ENCODE measurements around the gene ZNF536. TPM values are rescaled to one million over a fixed set of nuclear protein-coding genes. Genes with fewer than 3 reads are reported as not detected.

Gene ZNF536
- total and polyA plus RNA-seq, 2 donors (not counting 3 experiments of a cell fraction or from before 2014, with no cell fraction given) = not detected

- FAIRE-seq (no peak), DNase-seq (ENCODE audit: low read depth, low spot score) (no peak)
- Histone ChIP-seq H3K9ac (replicated peaks; ENCODE audit: extremely low read depth, insufficient read depth, low read length) (no peak overlapping the region), H4K20me1 (replicated peaks; ENCODE audit: control insufficient read depth, extremely low read depth, insufficient read depth, low read length) (no peaks in the 10 kb centered on the region), H3K4me3 (replicated peaks in 1 of 3; ENCODE audit: insufficient read depth in 1 of 3, low read depth in 1 of 3, low read length in 3 of 3) (no peak overlapping the region), H3K36me3 (ENCODE audit: control insufficient read depth in 2 of 2, extremely low read depth in 1 of 2, insufficient read depth in 2 of 2, low read length in 2 of 2) (no peaks in the 10 kb centered on the region), H3K9me3 (replicated peaks; ENCODE audit: control insufficient read depth, insufficient read depth, low read length) (peaks cover 5% of the 10 kb centered on the region), H3K4me1 (ENCODE audit: control insufficient read depth, extremely low read depth, insufficient read depth, low read length) (no peaks in the 10 kb centered on the region), H3K79me2 (ENCODE audit: control insufficient read depth, insufficient read depth, low read length) (no peaks in the 10 kb centered on the region), H3K4me2 (ENCODE audit: insufficient read depth, low read length) (no peak overlapping the region), H2AFZ (ENCODE audit: low read depth, low read length) (no peak overlapping the region), H3K27ac (ENCODE audit: insufficient read depth, low read depth, low read length) (no peak overlapping the region), H3K27me3 (ENCODE audit: control insufficient read depth in 2 of 2, insufficient read depth in 2 of 2, low read length in 2 of 2) (no peaks in the 10 kb centered on the region), H3K9me1 (replicated peaks; ENCODE audit: control insufficient read depth, extremely low read depth, insufficient read depth, low read length) (no peaks in the 10 kb centered on the region)
- TF ChIP-seq MYC (IDR thresholded peaks at IDR 0.05; ENCODE audit: low read depth, low read length) (no peak), JUN (IDR thresholded peaks at IDR 0.05; ENCODE audit: borderline replicate concordance, insufficient read depth, insufficient read length, low read depth) (no peak), CTCF (IDR thresholded peaks at IDR 0.05; ENCODE audit: extremely low read depth in 1 of 2, insufficient read depth in 1 of 2, low read depth in 1 of 2, low read length in 2 of 2) (no peak), POLR2AphosphoS5 (IDR thresholded peaks at IDR 0.05; ENCODE audit: insufficient read depth, low read depth, low read length) (no peak), POLR2A (IDR thresholded peaks at IDR 0.05; ENCODE audit: low read depth, low read length) (no peak), GATA2 (IDR thresholded peaks at IDR 0.05; ENCODE audit: insufficient read depth, insufficient read length, low read depth, low read length) (no peak), EZH2 (IDR thresholded peaks at IDR 0.05; ENCODE audit: borderline replicate concordance, low read depth, low read length, severe bottlenecking) (no peak), FOS (IDR thresholded peaks at IDR 0.05; ENCODE audit: borderline replicate concordance, insufficient read depth, low read length) (no peak)
- TF ChIP-seq, protein P1, sequence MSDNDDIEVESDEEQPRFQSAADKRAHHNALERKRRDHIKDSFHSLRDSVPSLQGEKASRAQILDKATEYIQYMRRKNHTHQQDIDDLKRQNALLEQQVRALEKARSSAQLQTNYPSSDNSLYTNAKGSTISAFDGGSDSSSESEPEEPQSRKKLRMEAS (IDR thresholded peaks at IDR 0.05; ENCODE audit: insufficient read depth, insufficient read length) = no peak
- POLR2A ChIA-PET = no interaction called here
- intact Hi-C loops (cut with micrococcal nuclease) = no loop called here
- dilution Hi-C loops (cut with MboI; ENCODE audit: extremely low pct_ligation_motif_present, low sequenced_read_pairs) = no loop called here
- no TSS peak for BruUV-seq (replicated peaks)
- CTCF ChIA-PET = no interaction called here
Measured at GRCh38 chr19:30339624-30340525, 32.3 kb upstream of the ZNF536 start.
